Stimulated activated CD8-positive, alpha-beta memory T cell treated with anti-CD3 and anti-CD28 coated beads, Interleukin-7, amount 100 ng/mL, for 4 hours (primary cell): Measurements from ENCODE around the gene UBN1.

Source experiments
- DNase-seq, 2 donors: peaks; one replicate each; pipeline ENCODE4 v3.0.0-alpha.2; 2020; ENCODE audit warnings: low read depth in 2 of 2

The UBN1 gene

DNA sequence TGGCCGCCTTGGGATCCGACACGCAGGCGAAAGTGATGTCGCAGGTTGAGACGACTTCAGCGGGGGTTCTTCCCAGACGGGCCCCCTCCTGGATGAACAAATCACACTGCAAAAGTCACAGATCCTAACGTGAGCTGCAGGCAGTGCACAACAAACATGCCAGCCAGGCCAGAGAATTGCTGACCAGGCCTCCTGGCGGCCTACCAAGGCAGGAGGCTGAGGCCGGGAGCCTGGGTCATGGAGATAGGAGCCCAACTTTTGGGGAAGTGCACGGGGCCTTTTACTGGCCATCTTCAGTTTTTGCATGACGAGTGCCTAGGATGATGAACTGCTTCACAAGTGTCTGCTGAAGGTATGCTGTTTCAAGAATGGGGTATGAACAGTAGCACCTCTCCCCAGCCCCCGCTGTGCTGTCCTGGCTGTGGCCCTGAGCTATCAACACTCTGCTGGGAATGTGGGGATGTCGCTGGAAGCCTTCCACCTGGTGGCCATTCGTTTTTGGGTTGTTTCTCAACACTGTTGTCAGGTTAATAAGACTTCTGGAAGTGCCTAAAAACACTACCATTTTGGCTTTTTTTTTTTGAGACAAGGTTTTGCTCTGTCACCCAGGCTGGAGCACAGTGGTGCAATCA lies 32.6 kb upstream of the UBN1 start:
- DNase-seq: no peak

DNA sequence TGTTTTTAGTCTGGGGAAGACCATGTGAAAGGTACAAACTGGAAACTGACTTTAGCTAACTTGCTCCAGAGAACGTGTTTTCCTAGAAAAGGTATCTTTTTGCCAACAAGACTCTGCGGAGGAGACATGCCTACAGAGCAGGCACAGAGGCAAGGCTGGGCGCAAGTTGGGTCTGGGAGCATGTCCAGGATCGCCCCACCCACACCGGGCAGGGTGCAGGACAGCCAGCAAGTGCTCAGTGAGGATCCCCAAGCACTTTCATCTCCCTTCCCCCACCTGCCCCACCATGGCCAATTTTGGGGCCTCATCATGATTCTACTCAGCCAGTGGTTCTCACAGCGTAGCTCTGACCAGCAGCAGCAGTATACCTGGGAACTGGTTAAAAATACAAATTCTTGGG lies 26.6 kb upstream of the UBN1 start:
- DNase-seq: no peak

DNA sequence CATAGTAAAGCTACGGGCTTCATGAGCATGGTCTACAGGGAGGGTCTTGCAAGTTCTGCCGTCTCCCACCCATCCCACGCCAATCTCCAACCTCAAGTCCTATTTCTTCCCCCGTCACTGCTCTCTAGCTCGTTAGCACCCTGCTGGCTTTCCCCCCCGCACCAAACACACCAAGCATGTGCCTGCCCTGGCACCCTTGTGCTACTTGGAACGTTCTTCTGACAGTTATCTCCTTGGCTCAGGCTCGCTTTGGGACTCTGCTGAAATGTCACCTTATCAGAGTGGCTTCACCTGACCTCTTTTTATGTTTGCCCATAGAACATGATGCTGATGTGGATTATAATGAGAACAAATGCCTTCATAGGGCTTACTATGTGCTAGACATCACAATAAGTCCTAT lies 22.1 kb upstream of the UBN1 start:
- DNase-seq: no peak

DNA sequence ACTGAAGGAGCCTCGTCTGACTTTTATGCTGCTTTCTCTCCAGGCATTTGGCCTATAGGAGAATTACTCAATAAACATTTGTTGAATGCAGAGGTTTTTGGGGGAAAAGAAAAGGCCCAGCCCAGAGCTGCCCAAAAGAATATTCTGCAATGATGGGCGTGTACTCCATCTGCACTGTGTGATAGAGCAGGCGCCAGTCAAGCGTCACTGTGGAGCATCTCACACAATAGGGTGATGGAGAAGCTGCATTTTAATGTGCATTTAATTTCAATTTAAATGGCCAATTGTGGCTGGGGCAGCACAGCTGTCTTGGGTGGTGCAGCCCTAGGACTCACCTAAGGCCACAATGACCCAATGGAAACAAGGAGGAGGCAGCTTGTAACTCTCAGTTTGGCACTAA lies 20.8 kb upstream of the UBN1 start:
- DNase-seq: no peak

DNA sequence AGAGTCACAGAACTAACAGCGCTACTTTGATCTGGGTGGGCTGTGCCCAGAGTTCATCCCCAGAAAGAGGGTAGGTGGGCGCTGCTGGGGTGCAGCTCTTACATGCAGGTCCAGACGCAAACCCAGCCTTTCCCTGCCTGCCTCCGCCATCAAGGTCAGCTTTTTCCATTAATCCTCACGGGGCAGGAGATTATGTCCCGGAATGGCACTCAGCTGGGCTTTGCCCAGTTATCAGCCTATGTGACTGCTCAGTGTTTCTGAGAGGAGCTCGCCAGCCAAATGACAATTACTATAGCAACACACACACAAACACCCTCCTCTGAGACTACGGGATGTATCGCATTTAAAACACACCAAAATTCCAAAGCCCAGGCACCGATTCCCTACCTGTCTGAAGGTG lies 20.3 kb upstream of the UBN1 start:
- no peak for DNase-seq

DNA sequence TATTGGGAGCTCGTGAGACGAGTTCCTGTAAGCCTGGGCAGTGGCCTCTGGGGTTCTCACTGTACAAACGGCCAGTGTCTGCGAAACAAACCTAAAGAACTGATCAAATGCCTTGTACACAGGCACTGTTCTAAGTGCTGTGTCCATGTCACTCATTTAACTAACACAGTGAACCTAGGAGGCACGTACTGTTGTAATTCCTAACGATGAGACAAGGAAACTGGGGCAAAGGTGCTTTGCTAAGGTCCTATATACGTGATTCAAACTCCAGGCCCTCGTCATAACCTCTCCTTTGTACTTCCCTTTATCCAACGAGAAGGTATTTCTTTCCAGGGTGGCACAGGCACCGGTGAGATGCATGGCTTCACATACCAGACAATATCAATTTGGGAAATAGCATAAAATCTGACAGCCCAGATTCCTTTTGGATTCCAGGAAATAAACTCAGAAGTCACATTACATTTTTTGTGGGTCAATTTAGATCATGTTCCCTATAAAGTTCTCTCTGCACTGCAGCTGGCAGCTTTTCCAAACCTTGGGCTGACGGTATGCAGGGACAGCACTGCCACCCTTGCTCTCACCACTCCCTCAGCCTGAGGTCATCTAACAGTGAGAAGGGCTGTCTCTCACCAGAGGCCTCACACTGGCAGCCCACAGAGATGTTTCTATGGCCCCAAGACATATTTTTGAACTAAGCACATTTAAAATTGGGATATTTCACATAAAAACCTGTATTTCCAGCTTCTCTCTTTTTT lies 18.5 kb upstream of the UBN1 start:
- DNase-seq: no peak

DNA sequence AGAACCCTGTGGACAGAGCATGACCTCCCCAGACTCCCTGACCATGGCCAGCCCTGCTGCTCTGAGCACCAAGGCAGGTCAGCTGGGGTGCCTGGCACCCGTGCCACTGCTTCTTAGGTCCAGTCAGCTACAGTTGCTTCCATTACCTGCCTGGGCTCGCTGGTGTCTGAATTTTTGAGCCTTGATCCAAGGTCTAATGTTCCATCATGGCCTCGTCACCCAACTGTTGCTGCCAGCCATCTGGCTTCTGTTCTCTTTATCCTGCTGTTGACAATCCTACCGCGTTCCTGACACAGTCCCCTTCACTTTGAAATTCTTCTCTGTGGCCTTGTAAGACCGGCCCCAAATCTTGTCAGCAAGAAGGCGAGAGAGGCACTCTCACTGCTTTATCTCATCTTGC lies 16.9 kb upstream of the UBN1 start:
- DNase-seq: no peak

DNA sequence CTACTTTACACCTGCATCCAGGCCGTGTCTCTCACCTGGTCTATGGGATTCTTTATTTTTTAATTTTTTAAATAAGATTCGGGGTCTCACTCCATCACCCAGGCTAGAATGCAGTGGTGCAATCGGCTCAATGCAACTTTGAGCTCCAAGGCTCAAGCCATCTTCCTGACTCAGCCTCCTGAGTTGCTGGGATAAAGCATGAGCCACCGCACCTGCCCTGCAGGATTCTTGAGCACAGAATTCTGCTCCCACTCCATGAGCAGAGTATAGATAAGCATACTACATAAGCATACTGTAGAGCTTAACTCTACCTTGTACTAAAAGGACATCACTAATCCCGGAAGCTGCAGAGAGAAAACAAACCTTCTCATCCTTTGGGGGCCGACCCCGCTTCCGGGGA lies 15.7 kb upstream of the UBN1 start:
- DNase-seq: no peak

DNA sequence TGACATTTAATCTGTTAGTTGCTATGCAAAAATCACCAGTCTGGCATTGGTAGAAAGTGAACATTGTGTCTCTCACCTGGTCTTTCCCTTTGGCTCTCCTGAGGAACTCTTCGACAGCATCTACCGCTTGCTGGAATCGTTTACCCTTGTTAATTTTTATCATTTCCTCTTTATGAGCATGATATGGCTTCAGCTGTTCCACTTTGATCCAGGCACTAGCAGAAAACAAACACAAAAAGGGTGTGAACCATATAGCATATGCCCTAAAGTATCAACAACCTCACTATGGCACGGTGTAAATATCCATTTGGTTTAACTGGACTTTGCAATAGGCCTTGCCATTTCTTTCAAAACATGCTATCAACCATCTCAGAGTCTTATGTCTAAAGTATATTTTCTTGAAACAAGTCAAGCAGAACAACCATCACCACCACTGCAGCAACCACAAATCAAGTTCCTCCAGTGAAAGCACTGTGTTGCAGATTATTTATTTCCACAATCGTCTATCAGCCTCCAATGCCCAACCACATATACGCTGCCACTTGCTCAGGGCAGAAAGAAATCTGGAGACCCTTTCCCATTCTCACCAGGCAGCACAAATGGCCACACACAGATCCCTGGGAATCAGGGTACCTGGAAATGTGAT lies 14.5 kb upstream of the UBN1 start:
- no peak for DNase-seq

DNA sequence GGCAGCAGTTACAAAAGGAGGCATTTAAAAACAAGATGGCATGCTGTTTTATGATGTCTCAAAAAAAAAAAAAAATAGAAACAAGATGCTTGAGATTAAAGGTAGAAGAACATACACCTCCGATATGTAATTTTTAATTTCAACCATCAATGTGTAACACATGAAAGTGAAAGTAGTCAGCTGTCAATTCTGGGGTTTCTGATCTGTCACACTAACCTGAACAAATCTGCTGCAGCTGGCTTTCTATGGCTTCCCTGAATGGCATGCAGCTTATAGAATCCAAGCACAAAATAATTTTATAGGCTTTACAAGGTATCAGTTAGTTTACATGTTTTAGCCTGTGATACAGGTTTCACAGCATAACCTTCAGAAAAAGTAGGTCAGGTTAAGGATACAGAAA lies 13.7 kb upstream of the UBN1 start:
- no peak for DNase-seq

DNA sequence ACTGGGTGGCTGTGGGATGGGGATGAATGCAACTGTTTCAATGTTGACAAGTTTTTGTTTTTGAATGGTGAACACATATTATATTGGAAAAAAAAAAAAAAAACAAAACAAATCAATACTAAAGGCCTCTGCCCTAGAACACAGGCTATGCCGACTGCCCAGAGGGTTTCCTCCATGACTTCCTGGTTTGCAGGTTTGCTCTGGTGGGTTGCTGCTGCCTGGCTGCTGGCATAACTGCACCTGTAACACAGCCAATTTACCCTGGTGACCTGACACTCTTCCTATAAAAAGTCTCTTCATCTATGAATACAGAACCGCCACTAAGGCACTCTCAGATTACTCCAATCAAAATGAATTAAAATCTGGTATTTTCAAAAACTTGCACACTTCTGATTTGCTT lies 10.6 kb upstream of the UBN1 start:
- DNase-seq: no peak

DNA sequence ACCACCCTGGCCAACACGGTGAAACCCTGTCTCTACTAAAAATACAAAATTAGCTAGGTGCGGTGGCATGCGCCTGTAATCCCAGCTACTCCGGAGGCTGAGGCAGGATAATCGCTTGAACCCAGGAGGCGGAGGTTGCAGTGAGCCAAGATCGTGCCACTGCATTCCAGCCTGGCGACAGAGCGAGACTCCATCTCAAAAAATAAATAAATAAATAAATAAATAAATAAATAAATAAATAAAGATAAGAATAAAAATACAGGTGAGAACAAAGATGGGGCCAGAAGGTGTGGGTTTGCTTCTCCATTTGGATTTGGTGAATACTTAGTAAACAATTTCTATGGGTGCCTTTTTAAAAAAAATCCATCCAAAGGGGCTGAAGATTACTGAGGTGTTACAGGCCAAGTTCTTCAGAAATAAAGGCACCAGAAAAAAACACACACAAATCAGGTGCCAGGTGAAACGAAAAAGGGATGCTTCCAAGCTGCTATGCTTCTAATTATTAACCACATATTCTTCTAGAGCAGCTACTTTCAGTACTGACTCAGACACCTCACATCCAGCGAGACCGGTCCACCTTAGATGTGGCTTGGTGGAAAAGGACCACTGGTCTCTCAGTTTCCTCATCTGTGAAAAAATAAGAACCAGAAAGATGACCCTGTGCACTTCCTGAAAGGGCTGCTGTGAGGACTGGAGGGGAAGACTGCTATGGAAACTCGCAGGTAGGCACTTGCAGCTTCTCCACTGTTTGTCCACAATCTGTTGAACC lies 9.4 kb upstream of the UBN1 start:
- DNase-seq: no peak

DNA sequence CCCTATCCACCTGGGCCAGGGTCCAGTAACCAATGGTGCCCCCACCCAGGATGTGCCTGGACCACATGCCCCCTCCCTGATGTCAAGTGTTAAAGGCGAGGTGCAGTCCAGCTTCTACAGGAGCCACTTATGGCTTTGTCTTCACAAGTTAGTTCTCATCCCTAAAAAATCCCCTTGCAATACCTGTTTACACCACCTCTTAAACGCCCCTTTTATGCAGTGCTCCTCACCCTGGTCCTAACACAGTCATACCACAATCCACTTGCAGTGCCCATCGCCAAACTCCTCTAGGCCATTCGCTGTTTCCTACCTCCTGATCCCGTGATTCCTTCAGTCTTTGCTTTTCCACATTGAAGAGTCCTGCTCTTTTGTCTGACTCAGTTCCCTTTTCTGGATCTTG lies 7.3 kb upstream of the UBN1 start:
- DNase-seq: no peak

DNA sequence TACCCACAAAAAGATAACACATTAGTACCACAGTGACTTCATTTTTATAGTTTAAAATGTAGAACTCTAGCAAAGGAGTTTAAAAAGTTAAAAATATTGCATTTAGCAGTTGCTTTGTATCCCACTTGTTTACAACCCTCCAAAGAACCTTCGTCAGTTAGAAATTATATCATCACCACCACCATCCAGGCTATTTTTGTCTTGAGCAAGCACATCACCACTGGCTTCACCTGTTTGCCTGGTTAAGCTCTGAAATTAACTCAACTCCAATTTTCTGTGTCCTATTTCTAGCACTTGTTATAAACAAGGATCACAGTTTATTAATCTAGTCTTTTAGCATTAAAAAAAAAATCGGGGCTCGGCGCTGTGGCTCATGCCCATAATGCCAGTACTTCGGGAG lies 6.3 kb upstream of the UBN1 start:
- no peak for DNase-seq

DNA sequence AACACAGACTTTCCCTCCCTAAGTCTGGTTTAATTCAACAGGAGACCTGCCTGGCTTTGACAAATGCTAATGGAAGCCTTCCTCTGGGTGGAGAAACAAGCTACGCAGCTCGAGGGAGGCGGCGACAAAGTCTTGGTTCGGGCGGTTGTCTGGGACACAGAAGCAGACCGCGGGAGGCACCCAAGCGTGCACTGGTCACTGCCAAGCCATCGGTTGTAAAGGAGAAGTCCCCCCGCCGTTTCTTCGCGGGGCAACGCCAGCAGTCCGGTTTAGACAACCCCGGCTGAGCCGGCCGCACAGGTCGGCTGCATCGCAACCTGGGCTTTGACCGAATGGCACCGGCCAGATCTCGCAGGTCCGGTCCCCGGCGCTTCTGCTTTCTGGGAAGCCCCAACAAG lies 779 bp upstream of the UBN1 start:
- DNase-seq: no peak

DNA sequence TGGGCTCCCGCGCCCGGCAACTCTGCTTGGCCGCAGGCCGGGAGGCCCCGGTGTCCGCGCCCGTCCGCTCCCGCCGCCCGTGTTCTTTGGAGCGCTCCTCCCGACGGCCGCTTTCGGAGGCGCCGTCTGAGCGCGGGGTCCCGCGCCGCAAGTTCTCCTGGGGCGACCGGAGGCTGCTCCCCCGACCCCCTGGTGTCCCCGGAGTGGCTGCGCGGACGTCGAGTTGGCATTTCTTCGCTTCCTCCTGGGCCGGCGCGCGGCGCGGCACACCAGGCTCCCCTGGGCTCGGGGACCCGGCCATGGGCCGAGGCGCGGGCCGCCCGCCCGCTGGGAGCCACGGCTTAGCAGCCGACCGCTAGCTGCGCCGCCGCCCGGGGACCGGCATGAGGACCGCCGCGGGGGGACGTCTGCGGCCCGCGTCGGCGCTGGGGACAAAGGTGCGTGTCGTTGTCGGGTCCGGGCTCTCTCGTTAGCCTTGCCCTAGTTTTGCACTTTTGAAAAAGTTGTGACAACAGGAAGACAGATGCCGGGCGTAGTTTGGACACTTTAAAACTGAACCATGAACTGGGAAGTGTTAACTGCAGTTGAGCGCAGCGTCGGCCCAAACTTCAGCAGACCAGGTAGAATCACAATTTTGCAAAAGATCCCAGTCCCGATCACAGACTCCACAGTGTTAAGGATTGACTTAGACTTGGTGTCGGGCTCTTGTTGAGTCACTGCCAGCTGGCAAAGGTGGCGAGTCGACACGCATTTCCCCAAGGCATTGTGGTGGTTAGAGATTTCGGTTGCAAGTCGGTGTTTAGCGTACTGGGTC lies 700 bp downstream of the UBN1 start:
- DNase-seq: peak; percentile 1 to 17

DNA sequence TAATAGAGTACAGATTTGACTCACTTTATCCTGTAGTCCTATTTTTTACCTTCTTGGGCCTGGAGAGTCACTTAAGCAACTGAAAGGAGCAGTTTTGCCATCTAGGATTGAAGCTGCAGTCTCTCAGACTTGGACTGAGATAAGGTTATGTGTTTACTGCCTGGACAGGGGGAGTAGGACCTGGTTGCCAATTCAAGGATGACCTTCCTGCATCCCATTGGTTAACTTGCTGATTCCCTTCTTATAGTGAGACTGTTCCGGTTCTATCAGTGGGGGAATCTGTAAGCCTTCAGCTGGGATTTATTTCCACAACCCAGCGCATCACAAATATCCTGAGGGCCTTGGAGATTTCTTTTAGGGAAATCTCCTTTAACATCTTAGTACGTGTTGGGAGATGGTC lies 2.9 kb downstream of the UBN1 start:
- no peak for DNase-seq

DNA sequence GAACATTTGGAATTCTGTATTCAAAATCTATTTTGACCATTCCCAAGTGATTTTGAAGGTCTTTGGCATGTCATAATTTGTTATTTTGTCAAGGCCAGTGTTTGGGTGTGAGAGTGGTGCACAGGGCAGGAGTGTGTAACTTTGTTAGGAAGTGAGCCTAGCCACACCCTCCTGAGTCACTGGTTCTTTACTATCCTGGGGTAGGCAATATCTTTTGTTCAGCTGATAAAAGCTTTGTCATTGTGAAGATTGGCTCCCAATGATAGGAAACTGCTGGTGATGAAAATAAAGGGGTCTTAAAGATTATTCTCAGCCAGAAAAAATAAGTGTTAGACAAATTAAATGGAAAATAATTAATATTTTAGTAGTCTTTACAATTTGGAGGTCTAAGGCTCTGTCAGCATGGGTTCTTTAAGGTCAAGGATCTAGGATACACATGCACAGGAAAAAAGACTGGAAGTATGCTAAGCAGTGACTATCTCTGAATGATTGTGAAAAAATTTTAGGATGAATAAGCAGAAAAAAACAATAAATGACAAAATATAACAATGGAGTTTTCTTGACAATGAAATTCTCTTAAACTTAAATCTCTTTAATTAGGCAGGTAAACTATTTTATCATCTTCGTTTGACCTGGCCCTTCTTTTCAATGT lies 5.1 kb downstream of the UBN1 start:
- no peak for DNase-seq

DNA sequence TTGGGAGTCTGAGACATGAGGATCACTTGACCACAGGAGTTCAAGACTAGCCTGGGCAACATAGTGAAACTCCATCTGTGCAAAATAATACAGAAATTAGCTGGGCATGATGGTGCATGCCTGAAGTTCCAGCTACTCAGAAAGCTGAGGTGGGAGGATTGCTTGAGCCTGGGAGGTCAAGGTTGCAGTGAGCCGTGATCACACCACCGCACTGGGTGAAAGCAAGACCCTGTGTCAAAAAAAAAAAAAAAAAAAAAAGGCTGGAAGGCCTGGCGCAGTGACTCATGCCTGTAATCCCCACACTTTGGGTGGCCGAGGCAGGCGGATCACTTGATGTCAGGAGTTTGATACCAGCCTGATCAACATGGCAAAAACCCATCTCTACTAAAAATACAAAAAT lies 8.1 kb downstream of the UBN1 start:
- no peak for DNase-seq

DNA sequence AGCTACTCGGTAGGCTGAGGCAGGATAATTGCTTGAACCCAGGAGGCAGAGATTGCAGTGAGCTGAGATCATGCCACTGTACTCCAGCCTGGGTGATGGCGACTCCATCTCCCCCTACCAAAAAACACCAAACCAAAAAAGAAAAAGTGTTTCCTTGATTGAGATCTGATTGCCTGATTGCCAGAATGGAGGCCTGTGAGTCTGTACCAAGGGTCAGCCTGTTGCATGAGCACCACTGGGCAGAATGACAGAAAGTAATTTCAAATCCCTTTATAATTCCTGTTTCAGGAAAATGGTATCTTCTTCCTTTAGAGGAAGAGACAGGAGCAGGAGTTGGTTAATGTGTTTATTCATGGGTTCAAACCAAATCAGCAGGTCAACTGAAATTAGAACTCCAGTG lies 8.5 kb downstream of the UBN1 start:
- DNase-seq: no peak

DNA sequence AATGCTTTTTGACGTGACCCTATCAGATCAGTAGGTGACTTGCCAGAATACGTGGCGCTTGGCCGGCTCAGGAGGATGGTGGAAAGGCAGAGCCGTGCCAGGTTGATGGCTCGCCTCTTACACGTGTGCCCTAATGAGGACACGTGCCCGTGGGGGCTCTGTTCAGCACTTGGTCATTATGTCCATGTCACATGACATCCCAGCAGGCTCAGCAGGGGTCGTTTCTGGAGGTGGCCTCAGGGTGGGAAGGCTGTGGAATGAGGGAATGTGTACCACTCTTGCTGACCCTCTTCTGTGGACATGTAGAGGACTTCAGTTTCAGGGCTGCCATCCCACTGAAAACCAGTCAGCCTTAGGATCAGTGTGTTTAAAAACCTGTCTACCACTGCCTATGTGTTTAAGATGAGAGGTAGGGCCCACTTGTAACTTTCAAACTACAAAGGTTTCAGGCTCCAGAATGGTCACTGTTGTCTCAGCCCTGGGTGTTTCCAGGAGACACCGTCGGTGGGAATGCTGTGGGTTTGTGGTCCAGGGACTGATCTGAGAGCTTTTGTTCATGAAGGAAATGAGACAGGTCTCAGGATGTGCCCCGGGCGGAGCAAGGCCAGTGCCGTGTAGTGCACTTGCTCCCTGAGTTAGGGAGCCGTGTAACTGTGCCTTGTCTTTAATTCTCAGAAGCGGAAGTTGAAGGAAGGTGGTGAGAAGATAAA lies 12.1 kb downstream of the UBN1 start:
- no peak for DNase-seq
